HG03521 (cell line): ENCODE data around the gene HDAC4.

Source experiments
- ATAC-seq: cut with Tn5 transposase; IDR thresholded peaks from one replicate; pipeline ENCODE4 v1.9.1; 2021; ENCODE audit warnings: mild to moderate bottlenecking, moderate library complexity; ENCODE audit not compliant: unreplicated experiment

The HDAC4 gene

GRCh38 chr2:239370876-239371725 lies 29.7 kb downstream of the HDAC4 start:
- ATAC-seq: no peak

- no peak for ATAC-seq
These were observed 30.4 kb downstream of the HDAC4 start for GRCh38 chr2:239370403-239370802.

GRCh38 chr2:239369631-239370161 lies 31.1 kb downstream of the HDAC4 start:
- ATAC-seq: peak; percentile 60

GRCh38 chr2:239368906-239369552 lies 31.8 kb downstream of the HDAC4 start:
- ATAC-seq: no peak

- ATAC-seq: no peak
These were observed 32.5 kb downstream of the HDAC4 start for GRCh38 chr2:239368321-239368720.

GRCh38 chr2:239366740-239367139 lies 34.1 kb downstream of the HDAC4 start:
- no peak for ATAC-seq

GRCh38 chr2:239365782-239366435 lies 34.9 kb downstream of the HDAC4 start:
- ATAC-seq: no peak

GRCh38 chr2:239365071-239365781 lies 35.6 kb downstream of the HDAC4 start:
- ATAC-seq: no peak

GRCh38 chr2:239363946-239364637 lies 36.7 kb downstream of the HDAC4 start:
- ATAC-seq: no peak

GRCh38 chr2:239362507-239362906 lies 38.3 kb downstream of the HDAC4 start:
- no peak for ATAC-seq

- ATAC-seq: no peak
These were observed 39.5 kb downstream of the HDAC4 start for GRCh38 chr2:239361311-239361642.

GRCh38 chr2:239360421-239361310 lies 40.2 kb downstream of the HDAC4 start:
- ATAC-seq: no peak

GRCh38 chr2:239360008-239360407 lies 40.8 kb downstream of the HDAC4 start:
- no peak for ATAC-seq

GRCh38 chr2:239359196-239359912 lies 41.5 kb downstream of the HDAC4 start:
- ATAC-seq: no peak

- no peak for ATAC-seq
These were observed 42.6 kb downstream of the HDAC4 start for GRCh38 chr2:239358062-239358754.

- ATAC-seq: no peak
These were observed 45.1 kb downstream of the HDAC4 start for GRCh38 chr2:239355724-239356123.

GRCh38 chr2:239355139-239355538 lies 45.7 kb downstream of the HDAC4 start:
- no peak for ATAC-seq

GRCh38 chr2:239354791-239355136 lies 46.1 kb downstream of the HDAC4 start:
- ATAC-seq: no peak
